Thyroid gland (tissue), 4 donors: ENCODE results near the gene RAB35.

Experiments used
- POLR2A ChIP-seq, 2 donors: fragments of 450-650 bp; IDR thresholded peaks; one replicate each; pipeline ENCODE4 v1.6.1; 2017; ENCODE audit warnings: antibody characterized with exemption in 2 of 2, mild to moderate bottlenecking in 2 of 2, moderate library complexity in 1 of 2
- TF ChIP-seq, protein P1 (sequence below), 6 experiments: fragments of 200-600 bp in 3 of 6; fragments of 450-650 bp in 3 of 6; sonication (generic) in 3 of 6; IDR thresholded peaks; one replicate each; pipeline ENCODE4 v1.5.1; 2016 to 2019; ENCODE audit warnings: antibody characterized with exemption in 6 of 6, mild to moderate bottlenecking in 2 of 6, inconsistent platforms in 1 of 6, moderate library complexity in 1 of 6

DNA sequence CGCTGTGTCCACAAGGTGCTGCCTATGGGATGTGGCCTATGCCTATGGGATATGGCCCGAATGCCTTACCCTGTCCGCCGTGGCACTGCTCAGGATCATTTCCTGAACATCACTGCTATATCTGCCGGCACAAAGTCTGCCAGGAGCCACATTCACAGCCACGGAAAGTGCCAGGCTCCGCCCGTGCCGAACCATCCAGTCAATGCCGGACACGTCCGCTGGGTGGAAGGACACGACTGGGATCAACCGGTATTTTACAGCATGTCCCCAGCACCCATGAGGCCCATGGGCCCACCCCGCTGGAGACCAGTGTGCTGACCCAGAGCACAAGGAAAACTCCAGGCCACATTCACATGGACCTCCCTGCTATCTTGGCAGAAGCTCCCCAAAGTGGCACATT is 14.6 kb upstream of the RAB35 start:
- TF ChIP-seq, protein P1, sequence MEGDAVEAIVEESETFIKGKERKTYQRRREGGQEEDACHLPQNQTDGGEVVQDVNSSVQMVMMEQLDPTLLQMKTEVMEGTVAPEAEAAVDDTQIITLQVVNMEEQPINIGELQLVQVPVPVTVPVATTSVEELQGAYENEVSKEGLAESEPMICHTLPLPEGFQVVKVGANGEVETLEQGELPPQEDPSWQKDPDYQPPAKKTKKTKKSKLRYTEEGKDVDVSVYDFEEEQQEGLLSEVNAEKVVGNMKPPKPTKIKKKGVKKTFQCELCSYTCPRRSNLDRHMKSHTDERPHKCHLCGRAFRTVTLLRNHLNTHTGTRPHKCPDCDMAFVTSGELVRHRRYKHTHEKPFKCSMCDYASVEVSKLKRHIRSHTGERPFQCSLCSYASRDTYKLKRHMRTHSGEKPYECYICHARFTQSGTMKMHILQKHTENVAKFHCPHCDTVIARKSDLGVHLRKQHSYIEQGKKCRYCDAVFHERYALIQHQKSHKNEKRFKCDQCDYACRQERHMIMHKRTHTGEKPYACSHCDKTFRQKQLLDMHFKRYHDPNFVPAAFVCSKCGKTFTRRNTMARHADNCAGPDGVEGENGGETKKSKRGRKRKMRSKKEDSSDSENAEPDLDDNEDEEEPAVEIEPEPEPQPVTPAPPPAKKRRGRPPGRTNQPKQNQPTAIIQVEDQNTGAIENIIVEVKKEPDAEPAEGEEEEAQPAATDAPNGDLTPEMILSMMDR (IDR thresholded peaks at IDR 0.05): no peak
- no peak for TF ChIP-seq POLR2A (IDR thresholded peaks at IDR 0.05)
